B cell (primary cell): ENCODE data around the gene PDGFC. TPM values are rescaled to one million over a fixed set of nuclear protein-coding genes. Genes with fewer than 3 reads are reported as not detected.

ENCODE experiments used
- ATAC-seq: fragments of 200-7000 bp; cut with Tn5 transposase; one replicate; pipeline ENCODE4 v1.10.0; 2021; ENCODE audit warnings: low read depth, mild to moderate bottlenecking, moderate number of reproducible peaks, moderate library complexity
- CTCF ChIA-PET: fragments of 350-600 bp; sonication (Branson Sonifier 250); formaldehyde crosslinking; loops from one replicate; lab custom pipeline; 2021; ENCODE audit warnings: antibody characterized with exemption, inconsistent platforms; lab: Charles Lee
- POLR2A ChIA-PET: fragments of 350-600 bp; sonication (Branson Sonifier 250); formaldehyde crosslinking; loops from one replicate; lab custom pipeline; 2021; ENCODE audit warnings: antibody characterized with exemption; lab: Charles Lee
- DNase-seq: peaks from one replicate; pipeline ENCODE4 v3.0.0; 2013
- H2AFZ ChIP-seq: 2 replicates; pipeline ENCODE4 v1.6.1; 2012; ENCODE audit warnings: mild to moderate bottlenecking, low read depth, low read length; ENCODE audit not compliant: insufficient read depth, poor library complexity, severe bottlenecking
- H3K27ac ChIP-seq, 2 donors: 1 replicate in 1 of 2; 2 replicates in 1 of 2; pipeline ENCODE4 v1.5.1; 2012 to 2013; ENCODE audit warnings: low read length in 2 of 2, mild to moderate bottlenecking in 2 of 2, moderate library complexity in 1 of 2
- H3K27me3 ChIP-seq, 4 experiments: fragments of 200-600 bp in 1 of 4; sonication (generic) in 1 of 4; replicated peaks in 1 of 4; 1 replicate in 2 of 4; 2 replicates in 2 of 4; pipeline versions ENCODE4 v1.6.1 to v1.7.0; 2013 to 2016; ENCODE audit warnings: low read length in 3 of 4, mild to moderate bottlenecking in 2 of 4, mixed read lengths in 1 of 4, moderate library complexity in 1 of 4; ENCODE audit not compliant: insufficient read depth in 4 of 4, control insufficient read depth in 3 of 4; ENCODE audit errors: control extremely low read depth in 1 of 4
- H3K36me3 ChIP-seq, 2 experiments: replicated peaks in 1 of 2; 1 replicate in 1 of 2; 2 replicates in 1 of 2; pipeline versions ENCODE4 v1.6.1 to v1.7.1; 2013; ENCODE audit warnings: low read length in 1 of 2; ENCODE audit not compliant: insufficient read depth in 2 of 2, control insufficient read depth in 1 of 2; ENCODE audit errors: control extremely low read depth in 1 of 2, extremely low read depth in 1 of 2
- H3K4me1 ChIP-seq, 2 donors: fragments of 200-600 bp in 1 of 2; sonication (generic) in 1 of 2; 1 replicate in 1 of 2; 2 replicates in 1 of 2; pipeline versions ENCODE4 v1.5.1 to v1.6.1; 2013 to 2017; ENCODE audit warnings: low read length in 2 of 2; ENCODE audit not compliant: control insufficient read depth in 2 of 2, insufficient read depth in 2 of 2
- H3K4me2 ChIP-seq: replicated peaks from 2 replicates; pipeline ENCODE3; 2012; ENCODE audit warnings: mild to moderate bottlenecking, low read depth, low read length; ENCODE audit not compliant: poor library complexity, severe bottlenecking
- H3K4me3 ChIP-seq, 5 experiments: fragments of 200-600 bp in 1 of 5; sonication (generic) in 1 of 5; 1 replicate in 3 of 5; 2 replicates in 2 of 5; pipeline versions ENCODE4 v1.5.1 to v1.7.0; 2011 to 2016; ENCODE audit warnings: low read length in 4 of 5, mild to moderate bottlenecking in 4 of 5, low read depth in 2 of 5, control low read depth in 1 of 5, moderate library complexity in 1 of 5; ENCODE audit not compliant: insufficient read depth in 1 of 5; ENCODE audit errors: control extremely low read depth in 1 of 5, extremely low read depth in 1 of 5
- H3K79me2 ChIP-seq: fragments of 200-600 bp; sonication (generic); one replicate; pipeline ENCODE4 v1.6.0; 2016; ENCODE audit warnings: low read length; ENCODE audit not compliant: control insufficient read depth, insufficient read depth
- H3K9ac ChIP-seq: fragments of 200-600 bp; sonication (generic); 2 replicates; pipeline ENCODE4 v1.6.1; 2017; ENCODE audit warnings: mild to moderate bottlenecking, low read length, moderate library complexity
- H3K9me3 ChIP-seq, 3 donors: one replicate each; pipeline versions ENCODE4 v1.6.1 to v1.7.1; 2013; ENCODE audit warnings: low read length in 2 of 3; ENCODE audit not compliant: control insufficient read depth in 2 of 3, insufficient read depth in 1 of 3; ENCODE audit errors: control extremely low read depth in 1 of 3
- H4K20me1 ChIP-seq: 2 replicates; pipeline ENCODE4 v1.6.0; 2012; ENCODE audit warnings: mild to moderate bottlenecking, low read length; ENCODE audit not compliant: insufficient read depth, control insufficient read depth, poor library complexity, severe bottlenecking
- H3K27ac Mint-ChIP-seq: one replicate; pipeline ENCODE4 v1.8.0; 2021; ENCODE audit warnings: mixed read lengths
- H3K27me3 Mint-ChIP-seq: one replicate; pipeline ENCODE4 v1.8.0; 2021; ENCODE audit warnings: mixed read lengths
- H3K4me1 Mint-ChIP-seq: one replicate; pipeline ENCODE4 v1.8.0; 2021; ENCODE audit warnings: mixed read lengths
- H3K4me3 Mint-ChIP-seq: one replicate; pipeline ENCODE4 v1.8.0; 2021; ENCODE audit warnings: mixed read lengths
- H3K9me3 Mint-ChIP-seq: one replicate; pipeline ENCODE4 v1.8.0; 2022; ENCODE audit warnings: mixed read lengths; ENCODE audit not compliant: insufficient read depth
- EZH2 ChIP-seq: IDR thresholded peaks from 2 replicates; pipeline ENCODE4 v1.6.1; 2012; ENCODE audit warnings: borderline replicate concordance, low read depth, mild to moderate bottlenecking, moderate library complexity, low read length; ENCODE audit not compliant: insufficient read depth, poor library complexity, severe bottlenecking
- WGBS: methylation state at CpG from one replicate; pipeline ENCODE4 v1.1.5; 2013; ENCODE audit warnings: missing lambda C conversion rate; ENCODE audit not compliant: insufficient coverage; 5-methylcytosine and 5-hydroxymethylcytosine counted together
- intact Hi-C: fragments of 100-400 bp; cut with micrococcal nuclease; formaldehyde crosslinking; loops from one replicate; pipeline ENCODE4 v1.10.0; 2022
- polyA plus RNA-seq: library from polyadenylated mRNA; depleted of rRNA; stranded (reverse); fragments of >200 nt; gene quantifications from 2 replicates; pipeline ENCODE4 v1.2.3, GENCODE V29; 2012
- total RNA-seq, 2 donors: library from RNA; stranded (reverse); fragments of 120-200 nt in 1 of 2; gene quantifications; 1 replicate in 1 of 2; 2 replicates in 1 of 2; pipeline versions ENCODE4 v1.2.3 to v1.2.4, GENCODE V29; 2013 to 2022
- TF ChIP-seq, protein P1 (sequence below): fragments of 200-600 bp; IDR thresholded peaks from one replicate; pipeline ENCODE4 v1.8.0; 2022; ENCODE audit warnings: antibody characterized with exemption, mild to moderate bottlenecking

The PDGFC gene
- total and polyA plus RNA-seq, 2 donors (not counting 1 experiment from before 2014, with no cell fraction given), result 0.10 TPM; not detected in 1

DNA sequence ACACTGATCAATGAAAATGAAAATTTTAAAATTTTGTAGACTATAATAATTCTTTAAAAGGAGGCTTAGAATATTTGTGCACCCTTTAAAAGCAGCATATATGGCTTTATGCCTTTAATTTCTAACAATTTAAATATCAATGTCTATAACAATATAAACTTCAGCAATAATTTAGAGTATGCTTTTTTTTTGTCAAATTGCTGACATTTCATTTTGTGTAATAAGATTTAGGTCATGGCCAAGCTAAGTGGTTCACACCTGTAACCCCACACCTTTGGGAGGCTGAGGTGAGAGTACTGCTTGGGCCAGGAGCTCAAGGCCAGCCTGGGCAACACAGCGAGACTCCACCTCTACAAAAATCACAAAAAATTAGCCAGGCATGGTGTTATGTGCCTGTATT, 86.2 kb downstream of the PDGFC start:
- Histone ChIP-seq H2AFZ (no peak overlapping the region), H3K27me3 (no peaks in the 10 kb centered on the region), H3K36me3 (no peaks in the 10 kb centered on the region), H3K79me2 (no peaks in the 10 kb centered on the region), H3K27ac (no peak overlapping the region), H3K9ac (no peak overlapping the region), H3K9me3 (no peaks in the 10 kb centered on the region), H3K4me1 (no peaks in the 10 kb centered on the region), H4K20me1 (no peaks in the 10 kb centered on the region), H3K4me3 (no peak overlapping the region), H3K4me2 (no peak overlapping the region)
- no peaks in the 10 kb centered on the region for H3K27me3 Mint-ChIP-seq
- POLR2A ChIA-PET, result no interaction called here
- CTCF ChIA-PET, result no interaction called here
- ATAC-seq (no peak), DNase-seq (no peak)
- H3K27ac Mint-ChIP-seq, result no peak overlapping the region
- H3K4me3 Mint-ChIP-seq, result no peak overlapping the region
- H3K9me3 Mint-ChIP-seq, result peaks cover 4% of the 10 kb centered on the region
- WGBS, result no CpG with 5 or more reads among the region's 1 CpG
- no peaks in the 10 kb centered on the region for H3K4me1 Mint-ChIP-seq
- TF ChIP-seq, protein P1, sequence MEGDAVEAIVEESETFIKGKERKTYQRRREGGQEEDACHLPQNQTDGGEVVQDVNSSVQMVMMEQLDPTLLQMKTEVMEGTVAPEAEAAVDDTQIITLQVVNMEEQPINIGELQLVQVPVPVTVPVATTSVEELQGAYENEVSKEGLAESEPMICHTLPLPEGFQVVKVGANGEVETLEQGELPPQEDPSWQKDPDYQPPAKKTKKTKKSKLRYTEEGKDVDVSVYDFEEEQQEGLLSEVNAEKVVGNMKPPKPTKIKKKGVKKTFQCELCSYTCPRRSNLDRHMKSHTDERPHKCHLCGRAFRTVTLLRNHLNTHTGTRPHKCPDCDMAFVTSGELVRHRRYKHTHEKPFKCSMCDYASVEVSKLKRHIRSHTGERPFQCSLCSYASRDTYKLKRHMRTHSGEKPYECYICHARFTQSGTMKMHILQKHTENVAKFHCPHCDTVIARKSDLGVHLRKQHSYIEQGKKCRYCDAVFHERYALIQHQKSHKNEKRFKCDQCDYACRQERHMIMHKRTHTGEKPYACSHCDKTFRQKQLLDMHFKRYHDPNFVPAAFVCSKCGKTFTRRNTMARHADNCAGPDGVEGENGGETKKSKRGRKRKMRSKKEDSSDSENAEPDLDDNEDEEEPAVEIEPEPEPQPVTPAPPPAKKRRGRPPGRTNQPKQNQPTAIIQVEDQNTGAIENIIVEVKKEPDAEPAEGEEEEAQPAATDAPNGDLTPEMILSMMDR, result no peak
- TF ChIP-seq EZH2, result no peak
- intact Hi-C loops, result no loop called here

DNA sequence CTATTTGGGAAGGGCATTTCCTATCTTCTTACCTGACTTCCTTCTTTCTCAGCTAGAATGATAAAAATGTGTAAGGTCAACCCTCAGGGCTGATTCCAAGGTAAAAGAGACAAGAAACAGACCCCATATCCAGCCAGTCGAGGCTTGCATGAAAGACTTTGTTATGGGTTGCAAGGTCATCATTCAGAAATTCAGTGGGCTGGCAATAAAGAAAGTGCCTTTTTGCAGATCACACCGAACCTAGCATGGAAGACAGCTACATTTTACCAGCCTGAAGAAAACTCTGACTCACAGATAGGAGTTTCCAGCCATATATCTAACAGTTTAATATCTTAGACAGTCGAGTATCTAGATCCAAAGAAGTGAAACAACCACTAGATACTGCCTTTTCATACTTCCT, 87.4 kb downstream of the PDGFC start:
- CTCF ChIA-PET, result no interaction called here
- Mint-ChIP-seq H3K27ac (no peak overlapping the region), H3K4me1 (no peaks in the 10 kb centered on the region), H3K9me3 (peaks cover 4% of the 10 kb centered on the region), H3K4me3 (no peak overlapping the region), H3K27me3 (no peaks in the 10 kb centered on the region)
- intact Hi-C loops, result no loop called here
- H3K36me3 ChIP-seq, result no peaks in the 10 kb centered on the region
- WGBS, result 75% methylated on average over 1 of the region's 3 CpGs
- no peaks in the 10 kb centered on the region for H3K27me3 ChIP-seq
- no peak for DNase-seq
- no peak overlapping the region for H3K4me3 ChIP-seq
- H2AFZ ChIP-seq, result no peak overlapping the region
- ATAC-seq, result no peak
- H3K9me3 ChIP-seq, result no peaks in the 10 kb centered on the region
- POLR2A ChIA-PET, result no interaction called here
- H3K4me2 ChIP-seq, result no peak overlapping the region
- H3K27ac ChIP-seq, result no peak overlapping the region
- no peaks in the 10 kb centered on the region for H3K79me2 ChIP-seq
- TF ChIP-seq EZH2, result no peak
- TF ChIP-seq, protein P1, result no peak
- H3K9ac ChIP-seq, result no peak overlapping the region
- H3K4me1 ChIP-seq, result no peaks in the 10 kb centered on the region
- H4K20me1 ChIP-seq, result no peaks in the 10 kb centered on the region
